ENCODE measurements around the gene TNFRSF13B.
"Not testable (repeated sequence)": the region's sequence is repeated elsewhere in the genome, so short reads cannot be mapped to it uniquely, and the experiment has no call there.

Gene TNFRSF13B

GRCh38 chr17:16987830-16988601, 16.1 kb upstream of the TNFRSF13B start:
- DNase-seq (ENCODE audit: insufficient read length, low spot score) = peak; percentile 67
- peak; percentile 100 for FAIRE-seq

GRCh38 chr17:16987066-16987829, 15.3 kb upstream of the TNFRSF13B start:
- FAIRE-seq = no peak
- DNase-seq (ENCODE audit: insufficient read length, low spot score) = no peak

- DNase-seq (ENCODE audit: insufficient read length, low spot score) = no peak
- FAIRE-seq = peak; percentile 91
Measured at GRCh38 chr17:16986391-16986790, 14.5 kb upstream of the TNFRSF13B start.

- no peak for DNase-seq (ENCODE audit: insufficient read length, low spot score)
- FAIRE-seq = peak; percentile 59
Measured at GRCh38 chr17:16981928-16982327, 10.0 kb upstream of the TNFRSF13B start.

- DNase-seq (ENCODE audit: insufficient read length, low spot score) (no peak), FAIRE-seq (peak; percentile 90)
Measured at GRCh38 chr17:16980813-16981731, 9.2 kb upstream of the TNFRSF13B start.

GRCh38 chr17:16980061-16980460, 8.1 kb upstream of the TNFRSF13B start:
- FAIRE-seq = peak; percentile 82

GRCh38 chr17:16979237-16979823, 7.4 kb upstream of the TNFRSF13B start:
- not testable (repeated sequence) for FAIRE-seq; DNase-seq (ENCODE audit: insufficient read length, low spot score)

More at GRCh38 chr17:16980061-16980460, 8.1 kb upstream of the TNFRSF13B start:
- no peak for DNase-seq (ENCODE audit: insufficient read length, low spot score)

GRCh38 chr17:16977932-16978331, 6.0 kb upstream of the TNFRSF13B start:
- DNase-seq (ENCODE audit: insufficient read length, low spot score) (no peak), FAIRE-seq (peak; percentile 93)

- peak; percentile 79 for FAIRE-seq
Measured at GRCh38 chr17:16976725-16977550, 5.0 kb upstream of the TNFRSF13B start.

GRCh38 chr17:16975744-16976625, 4.1 kb upstream of the TNFRSF13B start:
- FAIRE-seq = peak; percentile 99
- no peak for DNase-seq (ENCODE audit: insufficient read length, low spot score)

More at GRCh38 chr17:16976725-16977550, 5.0 kb upstream of the TNFRSF13B start:
- DNase-seq (ENCODE audit: insufficient read length, low spot score) = no peak

- no peak for FAIRE-seq
Measured at GRCh38 chr17:16975277-16975651, 3.3 kb upstream of the TNFRSF13B start.

GRCh38 chr17:16974569-16975276, 2.8 kb upstream of the TNFRSF13B start:
- no peak for FAIRE-seq
- DNase-seq (ENCODE audit: insufficient read length, low spot score) = no peak

More at GRCh38 chr17:16975277-16975651, 3.3 kb upstream of the TNFRSF13B start:
- DNase-seq (ENCODE audit: insufficient read length, low spot score) = no peak

GRCh38 chr17:16973760-16974540, 2.0 kb upstream of the TNFRSF13B start:
- FAIRE-seq = peak; percentile 99
- no peak for DNase-seq (ENCODE audit: insufficient read length, low spot score)

- DNase-seq (ENCODE audit: insufficient read length, low spot score); FAIRE-seq: not testable (repeated sequence)
Measured at GRCh38 chr17:16973043-16973442, 1.1 kb upstream of the TNFRSF13B start.

GRCh38 chr17:16972346-16972745, 428 bp upstream of the TNFRSF13B start:
- FAIRE-seq = no peak
- no peak for DNase-seq (ENCODE audit: insufficient read length, low spot score)

- FAIRE-seq = peak; percentile 98
- DNase-seq (ENCODE audit: insufficient read length, low spot score) = no peak
Measured at GRCh38 chr17:16969931-16970906, 1.7 kb downstream of the TNFRSF13B start.

All from GM19239 (cell line).